DOHH2 (cell line): ENCODE measurements around the gene SPOCK3.

ENCODE experiments used
- CTCF ChIP-seq: fragments of 200-600 bp; sonication (generic); IDR thresholded peaks from one replicate; pipeline ENCODE4 v1.5.1; 2014; ENCODE audit warnings: antibody characterized with exemption, mild to moderate bottlenecking, low read depth, low read length; ENCODE audit not compliant: poor library complexity, severe bottlenecking
- EZH2phosphoT487 ChIP-seq: fragments of 200-600 bp; sonication (generic); IDR thresholded peaks from 2 replicates; pipeline ENCODE4 v1.6.1; 2017; ENCODE audit warnings: borderline replicate concordance, mild to moderate bottlenecking, antibody characterized with exemption, low read length, moderate library complexity, mixed read lengths

- TF ChIP-seq CTCF (no peak), EZH2phosphoT487 (no peak)
These were observed 338.5 kb downstream of the SPOCK3 start for GRCh38 chr4:166895771-166896170.
